ENCODE data around the gene KIAA0513. TPM values are rescaled to one million over a fixed set of nuclear protein-coding genes. Genes with fewer than 3 reads are reported as not detected.

The KIAA0513 gene
- total RNA-seq, 1 donor from 2014 or later = 6.1 TPM

DNA sequence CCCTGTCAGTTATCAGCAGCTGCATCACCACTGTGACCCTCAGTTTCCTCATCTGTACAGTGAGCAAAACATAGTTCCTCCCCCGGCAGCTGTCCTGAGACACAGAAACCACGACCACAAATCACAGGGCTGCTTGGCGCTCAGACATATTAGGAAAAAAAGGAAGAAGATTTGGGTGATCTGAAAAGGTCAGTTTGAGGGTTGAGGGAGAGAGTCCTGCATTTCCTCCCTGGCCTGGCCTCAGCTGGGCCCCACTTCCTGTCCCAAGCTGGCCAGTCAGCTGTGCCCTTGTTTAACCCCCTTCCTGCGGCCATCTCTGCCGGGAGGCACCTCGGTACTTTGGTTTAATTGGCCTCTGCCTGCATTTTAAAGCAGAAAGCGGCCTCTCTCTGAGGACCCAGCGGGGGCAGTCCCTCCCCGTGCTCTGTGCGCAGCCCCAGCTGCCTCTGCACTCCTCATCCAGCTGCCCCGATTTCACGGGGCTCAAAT lies 108.7 kb downstream of the KIAA0513 start:
- Histone ChIP-seq H3F3A (ENCODE audit: low read depth) (no peaks in the 10 kb centered on the region), H3K27me3 (no peaks in the 10 kb centered on the region), H3K27ac (no peak overlapping the region), H2AFZ (replicated peaks) (no peak overlapping the region), H4K20me1 (ENCODE audit: low read depth) (no peaks in the 10 kb centered on the region), H3K4me1 (no peaks in the 10 kb centered on the region), H3K9me3 (ENCODE audit: low read depth) (no peaks in the 10 kb centered on the region), H3K4me2 (no peak overlapping the region), H3K79me2 (ENCODE audit: low read depth) (no peaks in the 10 kb centered on the region), H3K4me3 (no peak overlapping the region), H3K36me3 (no peaks in the 10 kb centered on the region), H3K9ac (no peak overlapping the region)
- Mint-ChIP-seq H3K27me3 (ENCODE audit: insufficient read depth, low read depth) (peaks cover 19% of the 10 kb centered on the region), H3K36me3 (peaks cover 2% of the 10 kb centered on the region), H3K27ac (peak overlapping the region; percentile 96), H3K4me1 (peaks cover 33% of the 10 kb centered on the region), H3K9me3 (no peaks in the 10 kb centered on the region), H3K4me3 (peak overlapping the region; percentile 36)
- no peak for TF ChIP-seq EZH2phosphoT487 (IDR thresholded peaks at IDR 0.05)
- TF ChIP-seq, protein P1, sequence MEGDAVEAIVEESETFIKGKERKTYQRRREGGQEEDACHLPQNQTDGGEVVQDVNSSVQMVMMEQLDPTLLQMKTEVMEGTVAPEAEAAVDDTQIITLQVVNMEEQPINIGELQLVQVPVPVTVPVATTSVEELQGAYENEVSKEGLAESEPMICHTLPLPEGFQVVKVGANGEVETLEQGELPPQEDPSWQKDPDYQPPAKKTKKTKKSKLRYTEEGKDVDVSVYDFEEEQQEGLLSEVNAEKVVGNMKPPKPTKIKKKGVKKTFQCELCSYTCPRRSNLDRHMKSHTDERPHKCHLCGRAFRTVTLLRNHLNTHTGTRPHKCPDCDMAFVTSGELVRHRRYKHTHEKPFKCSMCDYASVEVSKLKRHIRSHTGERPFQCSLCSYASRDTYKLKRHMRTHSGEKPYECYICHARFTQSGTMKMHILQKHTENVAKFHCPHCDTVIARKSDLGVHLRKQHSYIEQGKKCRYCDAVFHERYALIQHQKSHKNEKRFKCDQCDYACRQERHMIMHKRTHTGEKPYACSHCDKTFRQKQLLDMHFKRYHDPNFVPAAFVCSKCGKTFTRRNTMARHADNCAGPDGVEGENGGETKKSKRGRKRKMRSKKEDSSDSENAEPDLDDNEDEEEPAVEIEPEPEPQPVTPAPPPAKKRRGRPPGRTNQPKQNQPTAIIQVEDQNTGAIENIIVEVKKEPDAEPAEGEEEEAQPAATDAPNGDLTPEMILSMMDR (IDR thresholded peaks at IDR 0.05) = no peak
- no peak for TF ChIP-seq EZH2 (IDR thresholded peaks at IDR 0.05)
- no peak for DNase-seq (ENCODE audit: low spot score)

DNA sequence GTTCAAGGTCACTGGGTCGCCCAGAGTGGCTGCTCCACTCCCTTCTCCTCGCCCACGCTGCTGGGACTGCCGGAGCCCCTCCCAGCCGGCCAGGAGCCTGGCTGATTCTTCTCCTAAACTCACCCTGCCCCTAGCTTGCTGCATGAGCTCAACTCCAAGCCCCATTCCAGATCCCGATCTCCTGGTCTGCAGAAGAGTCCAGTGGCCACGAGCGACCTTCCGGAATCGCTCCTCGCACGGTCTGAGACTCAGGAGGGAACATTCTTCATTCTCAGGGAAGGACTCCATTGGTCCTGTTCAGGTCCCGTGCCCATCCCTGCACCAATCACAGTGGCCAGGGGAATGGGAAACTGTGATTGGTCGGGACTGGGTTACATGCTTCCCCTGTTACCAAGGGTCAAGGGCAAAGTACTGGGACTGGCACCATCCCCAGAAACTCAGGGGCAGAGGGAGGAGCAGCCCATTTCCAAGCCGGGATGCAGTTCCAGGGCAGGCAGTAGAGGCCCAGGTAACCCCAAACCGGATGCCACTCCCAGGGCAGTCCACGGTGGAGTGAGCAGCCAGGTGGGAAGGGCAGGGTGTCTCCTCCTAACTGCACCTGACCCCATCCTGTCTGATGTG lies 109.2 kb downstream of the KIAA0513 start:
- H3K9me3 ChIP-seq (ENCODE audit: low read depth) = no peaks in the 10 kb centered on the region
- no peaks in the 10 kb centered on the region for H3K9me3 Mint-ChIP-seq
- H3K36me3 ChIP-seq = no peaks in the 10 kb centered on the region
- H3K79me2 ChIP-seq (ENCODE audit: low read depth) = no peaks in the 10 kb centered on the region
- H3K9ac ChIP-seq = no peak overlapping the region
- peaks cover 2% of the 10 kb centered on the region for H3K36me3 Mint-ChIP-seq
- H3K4me1 Mint-ChIP-seq = peaks cover 39% of the 10 kb centered on the region
- H3K4me3 ChIP-seq = no peak overlapping the region
- H3K27ac ChIP-seq = no peak overlapping the region
- no peaks in the 10 kb centered on the region for H3F3A ChIP-seq (ENCODE audit: low read depth)
- no peaks in the 10 kb centered on the region for H4K20me1 ChIP-seq (ENCODE audit: low read depth)
- H3K4me1 ChIP-seq = peaks cover 1% of the 10 kb centered on the region
- H3K27me3 Mint-ChIP-seq (ENCODE audit: insufficient read depth, low read depth) = peaks cover 19% of the 10 kb centered on the region
- no peak overlapping the region for H2AFZ ChIP-seq (replicated peaks)
- H3K4me3 Mint-ChIP-seq = peak overlapping the region; percentile 63
- H3K4me2 ChIP-seq = no peak overlapping the region
- H3K27ac Mint-ChIP-seq = peak overlapping the region; percentile 96
- DNase-seq (ENCODE audit: low spot score) = no peak
- H3K27me3 ChIP-seq = no peaks in the 10 kb centered on the region
- no peak for TF ChIP-seq EZH2 (IDR thresholded peaks at IDR 0.05)
- TF ChIP-seq, protein P1 (IDR thresholded peaks at IDR 0.05) = no peak
- TF ChIP-seq EZH2phosphoT487 (IDR thresholded peaks at IDR 0.05) = no peak

DNA sequence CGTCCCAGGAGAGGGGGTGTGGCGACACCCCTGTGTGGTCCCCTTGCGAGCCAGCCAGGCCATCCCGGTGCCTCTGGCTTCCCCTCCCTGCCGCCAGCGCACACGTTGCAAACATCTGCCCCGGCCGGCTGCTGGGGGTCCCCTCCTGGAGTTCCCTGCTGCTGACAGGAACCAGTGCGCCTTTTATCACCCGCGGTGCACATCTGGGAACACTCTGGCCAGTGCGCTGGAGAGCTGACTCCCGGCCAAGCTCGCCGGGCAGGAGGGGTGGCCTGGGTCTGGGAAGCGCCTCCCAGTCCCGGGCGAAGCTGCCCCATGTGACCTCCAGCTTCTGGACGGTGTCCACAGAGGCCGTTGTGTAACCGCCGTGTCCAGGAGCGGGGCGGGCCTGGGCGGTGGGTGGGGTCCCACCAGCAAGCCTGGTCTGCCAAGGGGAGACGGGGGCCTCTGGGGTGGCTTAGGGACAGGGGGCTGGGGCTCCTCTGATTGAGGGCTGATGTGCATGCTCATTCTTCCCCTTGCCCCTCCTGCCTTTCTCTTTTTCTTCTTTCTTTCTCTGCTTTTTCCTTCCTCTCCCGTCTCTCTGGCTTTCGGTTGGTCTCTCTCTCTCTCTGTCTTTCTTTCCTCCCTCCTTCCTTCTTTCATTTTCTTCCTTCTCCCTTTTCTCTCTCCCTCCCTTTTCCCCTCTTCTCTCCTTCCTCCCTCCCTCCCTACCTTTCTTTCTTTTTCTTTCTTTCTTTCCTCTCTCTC lies 109.9 kb downstream of the KIAA0513 start:
- H3K36me3 ChIP-seq = no peaks in the 10 kb centered on the region
- H3K27ac ChIP-seq = no peak overlapping the region
- Mint-ChIP-seq H3K36me3 (peaks cover 2% of the 10 kb centered on the region), H3K4me3 (no peak overlapping the region), H3K9me3 (no peaks in the 10 kb centered on the region), H3K4me1 (peaks cover 42% of the 10 kb centered on the region), H3K27me3 (ENCODE audit: insufficient read depth, low read depth) (peaks cover 21% of the 10 kb centered on the region), H3K27ac (no peak overlapping the region)
- TF ChIP-seq EZH2 (IDR thresholded peaks at IDR 0.05) (no peak), EZH2phosphoT487 (IDR thresholded peaks at IDR 0.05) (no peak)
- TF ChIP-seq, protein P1 (IDR thresholded peaks at IDR 0.05) = no peak
- H3K4me1 ChIP-seq = peaks cover 8% of the 10 kb centered on the region
- H3K4me2 ChIP-seq = no peak overlapping the region
- H3K79me2 ChIP-seq (ENCODE audit: low read depth) = no peaks in the 10 kb centered on the region
- no peaks in the 10 kb centered on the region for H3F3A ChIP-seq (ENCODE audit: low read depth)
- H4K20me1 ChIP-seq (ENCODE audit: low read depth) = no peaks in the 10 kb centered on the region
- H3K27me3 ChIP-seq = no peaks in the 10 kb centered on the region
- no peaks in the 10 kb centered on the region for H3K9me3 ChIP-seq (ENCODE audit: low read depth)
- H3K9ac ChIP-seq = no peak overlapping the region
- peak overlapping the region; percentile 42 for H2AFZ ChIP-seq (replicated peaks)
- H3K4me3 ChIP-seq = no peak overlapping the region
- DNase-seq (ENCODE audit: low spot score) = peak; percentile 25

Data from neural progenitor cell (in vitro differentiated cells).